GM19324 (cell line): ENCODE results near the gene STX8.

Experiments used
- ATAC-seq: cut with Tn5 transposase; IDR thresholded peaks from one replicate; pipeline ENCODE4 v1.9.1; 2021; ENCODE audit warnings: mild to moderate bottlenecking, moderate library complexity; ENCODE audit not compliant: unreplicated experiment, low FRiP score

The STX8 gene

DNA sequence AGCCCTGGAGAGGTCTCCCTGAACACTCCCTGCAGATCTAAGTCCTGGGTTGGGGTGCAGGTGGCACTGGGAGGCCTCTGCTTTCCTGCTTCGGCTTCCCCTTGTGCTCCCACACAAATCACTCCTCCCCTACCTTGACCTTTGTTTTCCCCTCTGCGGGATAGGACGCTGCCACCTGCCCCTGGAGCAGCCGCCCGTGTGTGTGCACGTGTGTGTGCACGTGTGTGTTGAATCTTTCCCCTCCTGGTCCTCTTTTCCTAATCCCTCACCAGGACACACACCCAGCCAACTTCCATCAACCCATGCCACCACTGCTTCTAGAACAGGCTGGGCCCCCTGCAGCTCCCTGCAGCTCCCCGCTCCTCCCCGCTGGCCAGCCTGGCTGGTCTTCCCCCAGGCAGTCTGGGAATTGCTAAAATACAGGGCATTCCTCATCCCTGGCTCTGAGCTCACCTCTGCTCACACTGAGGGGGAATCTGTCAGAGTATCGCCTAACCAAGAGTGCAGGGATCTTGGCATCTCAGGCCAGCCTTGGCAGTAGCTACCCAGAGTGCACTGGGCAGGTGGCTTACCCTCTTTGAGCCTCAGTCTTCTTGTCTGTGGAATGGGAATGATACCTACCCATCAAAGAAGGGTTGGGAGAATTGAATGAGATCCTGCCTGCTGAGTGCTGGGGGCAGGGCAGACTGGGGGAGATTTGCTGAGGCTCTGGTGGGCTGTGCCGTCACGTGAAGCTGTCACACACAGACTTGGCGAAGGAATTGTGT lies 355.8 kb downstream of the STX8 start:
- ATAC-seq: no peak

DNA sequence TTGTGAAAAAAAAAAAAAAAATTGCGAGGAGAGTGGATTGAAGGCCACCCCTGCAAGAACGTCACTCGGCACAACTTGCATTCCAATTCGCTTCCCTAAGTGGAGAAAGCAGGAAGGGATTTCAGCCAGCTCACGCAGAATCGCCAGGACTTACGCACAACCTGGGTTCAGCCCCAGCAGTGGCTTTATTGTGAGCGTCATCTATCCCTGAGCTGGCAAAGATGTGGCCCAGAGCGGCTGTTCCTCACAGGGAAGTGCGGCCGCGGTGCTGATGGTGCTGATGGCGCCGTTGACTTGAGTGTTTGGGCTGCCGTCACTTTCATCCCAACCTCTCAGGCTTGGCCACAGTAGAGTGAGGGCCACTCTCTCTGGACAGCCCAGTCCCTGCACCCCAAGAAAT lies 356.7 kb downstream of the STX8 start:
- ATAC-seq: no peak

DNA sequence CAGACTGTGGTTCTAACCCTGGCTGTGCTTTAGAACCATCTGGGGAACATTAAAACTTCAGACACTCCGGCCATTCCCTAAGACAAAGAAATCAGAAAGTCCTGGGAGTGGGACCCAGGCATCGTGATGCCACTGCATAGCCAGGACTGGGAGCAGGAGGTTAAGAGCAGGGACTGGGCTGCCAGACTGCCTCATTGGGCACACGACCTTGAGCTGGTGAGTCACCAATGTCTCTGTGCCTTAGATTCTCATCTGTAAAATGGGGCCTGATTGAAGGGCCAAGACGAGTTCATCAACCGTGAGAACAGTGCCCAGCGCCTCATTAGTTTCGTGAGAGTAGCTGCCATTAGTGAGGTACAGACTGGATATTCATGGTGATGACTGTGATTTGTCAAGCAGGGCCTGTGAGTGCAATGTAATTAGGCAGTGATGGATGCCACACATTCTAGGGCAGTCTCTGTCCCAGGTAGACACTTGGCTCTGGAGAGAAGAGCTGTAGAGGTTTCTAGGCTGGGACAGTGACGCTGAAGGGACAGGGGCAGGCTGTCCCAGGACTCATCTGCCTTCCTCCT lies 357.5 kb downstream of the STX8 start:
- no peak for ATAC-seq

DNA sequence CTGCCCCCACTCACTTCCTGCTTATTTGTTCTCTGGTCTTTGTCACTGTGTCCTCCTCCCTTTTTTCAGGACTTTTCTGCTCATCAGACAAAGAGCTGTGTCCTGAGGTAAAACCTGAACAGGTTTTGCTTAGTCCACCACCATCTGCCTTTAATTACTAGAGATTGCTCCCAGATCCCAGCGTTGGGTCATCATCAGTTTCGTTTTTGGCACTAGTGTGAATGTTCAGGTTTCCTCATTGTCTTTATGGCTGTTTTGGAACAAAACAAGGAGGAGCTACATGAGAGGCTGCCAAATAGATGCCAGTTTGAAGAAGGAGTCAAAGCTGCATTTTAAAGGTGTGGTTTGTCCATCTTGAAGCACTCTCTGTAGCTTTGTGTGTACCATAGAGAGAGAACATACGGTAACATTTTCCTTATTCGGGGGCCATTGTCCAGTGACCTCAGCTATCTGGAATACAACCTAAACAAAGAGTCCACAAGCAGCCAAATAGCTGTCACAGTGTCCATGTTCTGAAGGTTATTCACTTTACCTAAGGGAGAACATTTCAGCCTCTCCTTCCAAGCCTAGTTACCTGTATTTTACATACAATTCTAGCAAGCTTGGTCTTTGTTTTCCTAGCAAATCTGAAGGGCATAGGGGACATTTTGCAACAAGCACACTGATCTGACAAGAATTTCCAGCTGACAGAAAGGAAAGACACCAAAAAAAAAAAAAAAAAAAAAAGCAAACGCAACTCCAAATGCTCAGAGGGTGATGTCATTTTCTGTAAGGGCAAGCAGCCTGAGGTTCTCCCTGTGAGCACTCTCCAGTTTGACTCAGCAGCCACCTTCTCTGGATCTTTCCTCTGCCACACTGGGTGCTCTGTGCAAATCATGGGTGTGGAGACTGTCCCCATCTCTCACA lies 358.2 kb downstream of the STX8 start:
- ATAC-seq: no peak

DNA sequence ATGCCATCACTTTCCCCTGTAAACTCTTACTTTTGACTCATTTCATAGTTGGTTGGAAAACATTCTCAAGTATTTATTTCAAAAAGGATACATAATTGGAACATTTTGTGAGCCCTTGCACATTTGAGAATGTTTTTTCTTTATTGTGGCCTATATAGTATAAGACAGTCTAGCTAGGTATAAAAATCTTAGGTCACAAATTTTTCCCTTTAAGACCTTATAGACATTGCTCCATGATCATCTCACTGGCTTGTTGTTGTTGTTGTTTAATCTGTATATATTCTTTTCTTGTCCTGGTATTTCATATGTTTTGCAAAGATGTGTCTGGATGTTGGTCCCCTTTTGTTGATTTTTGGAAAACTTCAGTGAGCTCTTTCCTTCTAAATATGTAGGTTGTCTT lies 360.2 kb downstream of the STX8 start:
- no peak for ATAC-seq

DNA sequence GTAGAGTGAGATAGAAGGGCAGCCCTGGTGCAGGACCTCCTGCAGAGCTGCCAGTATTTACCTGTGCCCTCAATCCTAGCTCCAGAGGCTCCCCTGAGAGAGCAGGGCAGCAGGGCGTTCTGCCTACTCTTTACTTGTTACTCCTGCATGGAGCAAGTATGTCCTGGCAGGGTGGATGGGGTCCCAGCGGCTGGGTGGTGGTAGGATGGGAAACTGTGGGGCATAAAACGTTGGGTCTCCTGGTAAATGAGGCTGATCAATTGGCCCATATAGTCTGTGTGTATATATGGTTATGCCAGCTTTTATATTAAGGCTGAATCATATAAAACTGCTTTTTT lies 362.3 kb downstream of the STX8 start:
- ATAC-seq: no peak

DNA sequence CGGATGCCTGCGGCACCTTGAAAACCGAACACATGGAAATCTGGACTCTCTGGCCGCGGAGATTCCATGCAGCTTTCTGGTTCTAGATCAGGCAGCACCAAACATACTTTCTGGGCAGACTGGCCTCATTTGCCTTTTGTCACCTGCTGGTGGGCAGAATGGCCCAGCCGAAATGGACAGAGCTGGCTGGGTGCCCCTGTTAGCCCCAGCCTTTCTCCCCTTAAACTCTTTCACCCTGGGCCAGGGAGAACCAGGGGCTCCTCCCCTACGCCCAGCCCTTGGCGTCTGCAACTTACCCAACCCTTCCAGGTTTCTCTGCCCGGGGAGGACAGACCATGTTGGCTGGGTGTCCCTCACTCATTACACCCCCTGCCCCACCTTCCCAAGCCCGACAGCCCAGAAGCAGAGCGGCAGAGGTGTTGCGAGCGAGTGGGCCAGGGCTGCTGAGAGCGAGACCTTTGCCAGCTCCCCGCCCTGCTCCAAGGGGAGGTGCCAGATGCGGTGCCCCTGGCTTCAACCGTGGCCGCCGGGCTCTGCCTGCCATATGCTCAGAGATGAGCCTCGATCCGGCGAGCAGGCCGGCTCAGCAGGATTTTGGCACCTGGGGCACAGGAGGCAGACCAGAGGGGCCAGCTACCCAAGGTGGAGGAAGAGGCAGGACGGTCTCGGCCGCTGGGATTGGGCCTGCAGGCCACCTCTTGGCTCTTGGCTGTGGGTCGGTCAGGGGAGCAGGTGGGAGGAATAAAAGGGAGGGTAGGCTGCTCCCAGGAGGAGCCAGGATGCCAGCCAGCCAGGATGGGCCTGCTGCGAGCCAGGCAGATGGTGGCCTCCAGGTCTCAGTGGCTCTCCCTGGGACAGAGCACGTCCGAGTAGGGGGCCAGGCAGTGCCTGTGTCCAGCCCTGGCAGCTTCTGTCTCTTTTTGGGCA lies 363.0 kb downstream of the STX8 start:
- ATAC-seq: no peak

DNA sequence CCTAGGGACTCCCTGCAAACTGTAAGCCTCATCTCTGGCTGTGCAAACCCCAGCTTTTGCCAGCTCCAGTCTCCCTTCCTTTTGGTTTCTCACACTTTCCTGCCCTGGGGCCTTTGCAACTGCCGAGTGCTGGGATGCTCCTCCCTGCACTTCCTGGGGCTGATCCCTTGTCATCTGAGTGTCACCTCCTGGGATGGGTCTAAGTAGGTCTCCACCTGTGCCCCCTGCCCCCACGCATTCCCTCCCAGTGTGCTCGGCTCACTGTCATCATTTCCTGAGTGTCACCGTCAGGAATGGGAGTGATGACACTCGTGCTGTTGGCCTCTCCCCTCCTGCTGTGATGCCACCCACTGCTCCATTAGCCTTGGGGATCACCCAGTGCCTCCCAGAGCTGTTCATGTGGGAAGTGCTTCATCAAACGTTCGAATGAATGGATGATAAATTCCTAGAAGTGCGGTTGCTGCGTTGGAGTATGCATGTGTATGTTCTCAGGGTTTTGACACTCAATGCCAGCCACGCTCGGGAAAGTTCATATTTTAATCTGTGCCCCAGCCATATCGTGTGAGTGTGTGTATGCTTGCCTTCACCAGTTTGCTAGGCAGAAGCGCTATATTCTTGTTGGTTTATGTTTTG lies 364.4 kb downstream of the STX8 start:
- no peak for ATAC-seq

DNA sequence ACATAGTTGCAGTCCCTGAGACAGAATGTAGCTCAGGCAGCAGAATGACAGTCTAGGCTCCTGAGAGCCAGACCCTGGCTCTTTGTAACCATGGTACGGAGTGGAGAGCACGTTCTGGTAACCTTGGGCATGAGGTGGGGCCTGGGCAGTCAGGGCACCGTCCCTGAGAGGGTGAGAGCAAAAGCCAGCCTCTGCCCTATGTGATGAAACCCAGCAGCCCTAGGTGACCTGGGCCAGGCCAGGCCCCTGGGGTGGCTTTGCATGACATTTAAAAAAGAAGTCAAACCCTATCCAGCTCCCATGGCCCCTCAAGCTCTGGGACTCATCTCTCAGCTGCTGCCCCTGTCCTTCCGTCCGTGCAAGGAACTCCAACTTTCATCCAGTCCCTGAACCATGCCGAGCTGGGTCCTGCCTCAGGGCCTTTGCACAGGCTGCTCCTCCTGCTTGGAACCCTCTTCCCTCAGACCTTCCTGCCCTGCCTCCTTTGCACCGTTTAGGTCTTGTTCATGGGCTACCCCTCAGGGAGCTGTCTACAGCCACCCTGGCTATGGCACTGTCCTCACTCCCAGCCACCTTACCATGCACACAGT lies 365.7 kb downstream of the STX8 start:
- ATAC-seq: no peak

DNA sequence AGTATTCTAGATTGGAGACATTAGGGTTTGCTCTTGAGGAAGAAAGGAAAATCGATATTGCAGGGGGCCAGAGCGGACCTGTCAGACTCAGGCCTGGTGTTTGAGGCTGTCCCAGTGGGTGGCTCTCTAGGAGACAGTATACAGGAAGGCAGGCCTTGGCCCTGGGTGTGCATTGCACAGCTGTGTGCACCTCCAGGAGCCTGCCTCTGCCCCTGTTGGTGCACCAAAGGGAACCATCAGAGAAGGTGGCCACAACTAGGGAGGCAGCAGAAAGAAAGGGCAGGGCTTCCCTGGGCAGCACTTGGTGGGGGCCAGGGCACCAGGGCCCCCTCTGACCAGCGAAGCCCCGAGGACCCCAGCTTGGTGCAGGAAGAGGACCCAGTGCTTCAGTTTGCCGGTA lies 366.3 kb downstream of the STX8 start:
- ATAC-seq: no peak

DNA sequence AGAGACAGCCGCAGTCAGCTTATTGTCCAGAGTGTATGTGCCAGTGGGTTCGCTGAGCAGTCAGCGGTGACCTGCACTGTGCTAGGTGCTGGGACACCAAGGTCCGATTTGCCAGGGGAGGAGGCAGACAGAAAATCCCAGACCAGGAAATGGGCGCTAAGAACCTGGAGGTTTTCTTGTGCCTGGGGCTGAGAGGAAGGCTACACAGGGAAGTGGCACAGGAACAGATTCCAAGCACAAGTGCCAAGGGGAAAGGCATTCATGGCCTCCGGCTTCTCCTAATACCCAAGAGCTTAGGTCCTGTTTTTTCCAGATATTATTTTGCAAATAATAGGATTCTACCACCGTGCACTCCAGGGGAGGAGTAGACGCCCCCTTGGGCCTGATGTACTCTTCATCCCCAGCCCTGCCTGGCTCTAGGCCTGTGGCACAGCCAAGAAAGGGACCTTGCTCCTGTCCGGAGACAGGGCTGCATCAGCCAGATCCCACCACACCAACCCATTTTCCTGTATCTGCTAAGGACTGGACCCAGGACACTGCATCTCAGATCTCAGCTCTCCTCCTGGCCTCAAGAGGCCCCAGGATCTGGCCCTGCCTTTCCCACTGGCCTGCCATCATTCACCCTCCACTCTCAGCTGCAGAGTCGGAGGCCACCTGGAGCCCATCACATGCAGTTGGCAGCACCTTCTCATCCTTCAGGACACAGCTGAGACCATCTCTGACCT lies 367.1 kb downstream of the STX8 start:
- ATAC-seq: no peak

DNA sequence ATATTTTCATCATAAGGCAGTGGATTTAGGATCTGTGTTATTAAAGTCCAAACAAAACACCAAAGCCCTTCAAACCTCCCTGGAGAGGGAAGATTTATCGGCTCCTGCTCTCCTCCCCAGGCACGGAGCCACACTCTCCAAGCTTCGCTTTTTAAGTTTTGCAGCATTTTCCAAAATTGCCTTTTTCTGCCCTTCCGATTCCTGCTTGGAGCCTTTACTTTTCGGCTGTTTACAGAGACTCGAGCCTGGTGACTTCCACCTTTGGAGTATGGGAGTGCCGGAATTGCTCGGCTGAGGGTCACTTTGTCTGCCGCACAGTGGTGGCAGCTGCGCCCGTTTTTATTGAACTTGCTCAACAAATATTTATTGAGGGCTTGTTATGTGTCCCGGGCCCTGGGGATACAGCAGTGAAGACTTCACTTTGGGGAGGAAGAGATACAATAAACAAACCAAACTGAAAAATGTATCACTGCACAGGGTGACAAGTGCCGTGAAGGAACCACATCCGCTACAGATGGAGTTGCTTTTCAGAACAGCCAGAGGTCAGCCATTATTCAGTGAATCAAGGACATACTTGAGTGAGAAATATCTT lies 368.8 kb downstream of the STX8 start:
- ATAC-seq: no peak

DNA sequence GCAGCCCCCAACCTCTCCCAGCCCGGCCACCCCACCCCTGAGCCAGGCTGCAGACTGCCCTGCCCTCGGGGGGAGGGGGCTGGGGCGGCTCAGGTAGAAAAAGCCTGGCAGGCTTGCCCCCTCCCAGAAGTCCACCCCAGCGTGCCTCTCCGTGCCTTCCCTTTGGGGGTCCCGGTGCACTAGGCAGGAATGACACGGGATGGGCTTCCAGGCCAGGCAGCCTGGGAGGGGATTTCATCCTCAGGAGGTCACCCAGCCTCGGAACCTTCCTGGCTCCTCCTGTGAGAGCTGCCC lies 369.3 kb downstream of the STX8 start:
- no peak for ATAC-seq

DNA sequence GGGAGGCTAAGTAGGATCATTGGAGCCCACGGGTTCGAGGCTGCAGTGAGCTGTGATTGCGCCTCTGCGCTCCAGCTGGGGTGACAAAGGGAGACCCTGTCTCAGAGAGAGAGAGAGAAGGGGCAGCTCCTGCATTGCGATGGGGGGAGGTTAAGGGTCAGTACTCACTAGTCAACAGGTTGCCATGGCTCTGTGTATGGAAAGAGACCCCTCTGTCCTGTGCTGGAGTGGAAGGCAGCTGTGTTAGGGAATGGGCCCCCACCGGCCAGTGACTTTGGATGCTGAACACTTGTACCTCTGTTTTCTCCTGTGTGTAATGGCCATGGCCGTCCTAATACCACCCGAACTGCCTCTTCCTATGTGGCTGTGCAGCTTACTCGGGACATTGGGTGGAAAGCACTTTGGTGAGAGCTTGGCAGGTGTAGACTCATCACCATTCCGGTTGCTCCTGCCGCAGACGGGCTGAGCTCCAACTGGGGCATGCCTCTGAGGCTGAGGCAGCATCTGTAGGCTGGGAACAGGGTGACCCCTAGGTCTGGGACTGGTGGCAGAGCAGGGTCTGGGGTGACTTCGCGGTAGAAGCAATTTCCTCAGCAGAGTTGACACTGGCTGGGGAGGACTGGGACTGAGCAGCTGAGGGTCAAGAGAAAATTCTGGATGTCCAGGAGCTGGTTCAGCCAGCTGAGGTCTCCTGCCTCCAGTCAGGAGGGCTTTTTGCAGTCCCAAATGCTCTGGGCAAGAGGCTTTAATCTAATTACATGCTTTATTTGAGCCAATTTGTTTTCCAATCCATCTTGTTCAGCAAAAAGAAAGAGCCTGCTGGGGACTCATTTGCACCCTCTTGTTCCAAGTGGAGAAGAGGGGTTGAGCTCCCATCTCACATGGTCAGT lies 369.9 kb downstream of the STX8 start:
- ATAC-seq: no peak

DNA sequence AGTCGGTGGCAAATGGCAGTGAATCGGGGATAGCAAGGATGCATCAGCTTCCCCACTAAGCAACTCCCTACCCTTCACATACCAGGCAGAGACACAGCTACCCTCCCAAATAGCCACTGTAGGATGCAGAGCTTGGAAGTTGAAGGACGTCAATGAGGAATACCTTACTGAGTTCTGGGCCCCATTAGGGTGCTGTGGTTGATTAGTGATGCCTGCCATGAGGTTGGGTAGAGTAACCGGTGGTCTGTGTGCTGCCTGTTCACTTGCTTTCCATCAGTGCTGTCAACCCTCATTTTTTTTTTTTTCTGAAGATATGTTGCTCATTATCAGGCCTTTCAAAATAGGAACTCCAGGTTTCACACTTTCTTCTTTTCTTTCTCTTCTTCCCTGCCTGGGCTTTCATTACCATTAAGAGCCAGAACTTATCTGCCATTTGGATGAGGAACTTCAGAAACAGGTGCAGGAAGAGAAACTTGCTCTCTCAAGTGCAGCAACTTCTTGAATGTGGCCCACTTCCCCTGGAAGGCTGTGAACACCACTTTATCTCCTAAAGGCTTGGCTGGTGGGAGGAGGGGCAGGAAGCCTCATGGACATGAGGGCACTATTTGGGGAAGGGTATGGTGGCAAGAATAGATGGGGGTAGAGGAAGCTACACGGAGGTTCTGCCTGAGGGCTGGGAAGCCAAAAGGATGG lies 370.8 kb downstream of the STX8 start:
- ATAC-seq: no peak

DNA sequence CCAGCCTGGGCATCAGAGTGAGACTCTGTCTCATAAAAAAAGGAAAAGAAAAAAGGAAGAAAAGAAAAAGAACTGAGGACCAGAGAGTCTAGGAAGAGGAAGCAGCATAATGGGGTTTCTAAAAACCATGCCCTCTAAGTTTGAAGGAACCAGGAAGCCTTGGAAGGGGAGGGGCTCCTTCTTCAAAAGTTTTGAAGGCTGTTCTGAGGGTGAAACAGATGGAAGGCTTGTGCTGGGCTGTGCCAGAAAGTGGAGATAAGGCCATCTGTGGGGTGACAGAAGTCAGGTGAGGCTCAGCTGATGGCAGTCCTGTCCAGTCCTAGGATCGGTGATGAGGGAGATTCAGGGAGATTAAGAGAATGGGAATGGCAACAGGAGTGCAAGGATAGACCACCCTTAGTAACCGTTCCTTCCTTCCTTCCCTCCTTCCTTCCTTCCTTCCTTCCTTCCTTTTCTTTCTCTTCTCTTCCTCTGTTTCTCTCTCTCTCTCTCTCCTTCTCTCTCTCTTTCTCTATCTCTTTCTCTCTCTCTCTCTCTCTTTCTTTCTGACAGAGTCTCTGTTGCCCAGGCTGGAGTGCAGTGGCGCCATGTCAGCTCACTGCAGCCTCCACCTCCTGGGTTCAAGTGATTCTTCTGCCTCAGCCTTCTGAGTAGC lies 371.7 kb downstream of the STX8 start:
- no peak for ATAC-seq

DNA sequence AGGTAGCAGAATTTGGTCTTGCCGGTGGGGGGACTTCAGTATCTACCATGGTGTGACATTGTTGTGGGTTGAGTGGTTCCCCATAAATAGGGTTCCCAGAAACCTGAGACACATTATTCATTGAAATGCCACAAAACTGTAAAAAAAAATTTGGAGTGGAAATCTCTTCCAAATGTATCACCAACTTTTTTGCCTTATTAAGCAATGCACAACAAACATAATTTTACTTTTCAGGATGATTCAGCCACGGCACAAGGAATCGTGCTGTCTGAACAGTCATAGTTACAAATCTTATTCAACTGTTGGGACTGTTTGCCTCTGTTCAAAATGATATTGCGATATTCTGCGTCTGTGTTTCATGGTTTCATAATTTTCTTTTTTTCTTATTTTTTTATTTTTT lies 373.1 kb downstream of the STX8 start:
- ATAC-seq: no peak
